ENCODE results near the gene BCORL1.
A peak's percentile ranks its signal among the peaks of the same experiment; 100 is the strongest.

The BCORL1 gene

DNA sequence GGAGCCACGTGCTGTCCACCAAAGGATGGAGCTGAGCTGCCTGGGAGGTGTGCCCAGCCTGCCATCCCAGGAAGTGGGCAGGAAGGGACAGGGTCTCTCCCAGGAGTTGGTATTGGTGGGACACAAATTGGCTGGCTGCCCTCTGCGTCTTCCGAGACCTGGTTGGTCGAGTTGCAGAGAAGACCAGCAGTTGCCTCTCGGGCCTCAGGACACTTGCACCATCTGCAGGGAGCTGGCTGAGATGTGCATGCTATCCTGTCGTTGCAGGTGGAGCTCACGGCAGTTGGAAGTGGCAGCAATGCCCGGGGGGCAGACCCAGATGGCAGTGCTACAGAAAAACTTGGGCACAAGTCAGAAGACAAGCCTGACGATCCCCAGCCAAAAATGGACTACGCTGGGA, 30.2 kb downstream of the BCORL1 start:
- DNase-seq (ENCODE audit: low spot score) = no peak

DNA sequence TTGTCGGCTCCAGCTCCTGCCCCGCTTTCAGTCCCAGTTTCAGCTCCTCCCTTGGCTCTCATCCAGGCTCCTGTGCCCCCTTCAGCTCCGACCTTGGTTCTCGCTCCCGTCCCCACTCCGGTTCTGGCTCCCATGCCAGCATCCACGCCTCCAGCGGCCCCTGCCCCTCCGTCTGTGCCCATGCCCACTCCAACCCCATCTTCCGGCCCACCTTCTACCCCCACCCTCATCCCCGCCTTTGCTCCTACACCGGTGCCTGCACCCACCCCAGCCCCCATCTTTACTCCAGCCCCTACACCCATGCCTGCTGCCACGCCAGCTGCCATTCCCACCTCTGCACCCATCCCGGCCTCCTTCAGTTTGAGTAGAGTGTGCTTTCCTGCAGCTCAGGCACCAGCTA, 31.2 kb downstream of the BCORL1 start:
- DNase-seq (ENCODE audit: low spot score) = no peak

DNA sequence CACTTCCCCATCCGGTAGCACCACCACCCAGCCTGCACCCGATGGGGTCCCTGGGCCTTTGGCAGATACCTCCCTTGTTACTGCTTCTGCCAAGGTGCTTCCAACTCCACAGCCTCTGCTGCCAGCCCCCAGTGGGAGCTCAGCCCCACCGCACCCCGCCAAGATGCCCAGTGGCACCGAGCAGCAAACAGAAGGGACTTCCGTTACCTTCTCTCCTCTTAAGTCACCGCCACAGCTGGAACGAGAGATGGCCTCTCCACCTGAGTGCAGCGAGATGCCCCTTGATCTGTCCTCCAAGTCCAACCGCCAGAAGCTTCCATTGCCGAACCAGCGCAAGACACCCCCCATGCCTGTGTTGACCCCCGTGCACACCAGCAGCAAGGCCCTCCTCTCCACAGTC, 31.9 kb downstream of the BCORL1 start:
- DNase-seq (ENCODE audit: low spot score) = no peak

DNA sequence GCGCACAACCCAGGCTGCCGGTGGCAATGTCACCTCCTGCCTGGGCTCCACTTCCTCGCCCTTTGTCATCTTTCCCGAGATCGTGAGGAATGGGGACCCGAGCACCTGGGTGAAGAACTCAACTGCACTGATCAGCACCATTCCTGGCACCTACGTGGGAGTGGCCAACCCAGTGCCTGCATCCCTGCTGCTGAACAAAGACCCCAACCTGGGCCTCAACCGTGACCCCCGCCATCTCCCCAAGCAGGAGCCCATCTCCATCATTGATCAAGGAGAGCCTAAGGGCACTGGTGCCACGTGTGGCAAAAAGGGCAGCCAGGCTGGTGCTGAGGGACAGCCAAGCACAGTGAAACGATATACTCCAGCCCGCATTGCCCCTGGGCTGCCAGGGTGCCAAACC, 32.3 kb downstream of the BCORL1 start:
- no peak for DNase-seq (ENCODE audit: low spot score)

DNA sequence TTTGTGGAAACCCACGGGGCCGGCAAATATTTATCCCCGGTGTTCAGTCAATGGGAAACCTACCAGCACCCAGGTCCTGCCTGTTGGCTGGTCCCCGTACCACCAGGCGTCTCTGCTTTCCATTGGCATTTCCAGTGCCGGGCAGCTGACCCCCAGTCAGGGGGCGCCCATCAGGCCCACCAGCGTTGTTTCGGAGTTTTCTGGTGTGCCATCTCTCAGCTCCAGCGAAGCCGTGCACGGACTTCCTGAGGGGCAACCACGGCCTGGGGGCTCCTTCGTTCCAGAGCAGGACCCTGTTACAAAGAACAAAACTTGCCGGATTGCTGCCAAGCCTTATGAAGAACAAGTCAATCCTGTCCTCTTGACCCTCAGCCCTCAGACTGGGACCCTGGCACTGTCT, 32.7 kb downstream of the BCORL1 start:
- DNase-seq (ENCODE audit: low spot score) = no peak

DNA sequence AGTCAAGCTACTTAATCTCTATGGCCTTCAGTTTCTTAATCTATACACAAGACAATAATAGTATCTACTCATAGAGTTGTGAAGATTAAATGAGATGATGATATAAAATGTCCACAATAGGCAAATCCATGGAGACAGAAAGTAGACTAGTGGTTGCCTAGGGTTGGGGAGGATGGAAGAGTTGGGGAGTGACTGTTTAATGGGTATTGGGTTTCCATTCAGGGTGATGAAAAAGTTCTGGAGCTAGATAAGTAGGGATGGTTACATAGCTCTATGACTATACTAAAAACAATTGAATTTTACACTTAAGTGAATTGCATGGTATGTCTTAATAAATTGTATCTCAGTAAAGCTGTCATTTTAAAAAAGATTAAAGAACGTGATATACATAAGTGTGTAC, 35.7 kb downstream of the BCORL1 start:
- no peak for DNase-seq (ENCODE audit: low spot score)

DNA sequence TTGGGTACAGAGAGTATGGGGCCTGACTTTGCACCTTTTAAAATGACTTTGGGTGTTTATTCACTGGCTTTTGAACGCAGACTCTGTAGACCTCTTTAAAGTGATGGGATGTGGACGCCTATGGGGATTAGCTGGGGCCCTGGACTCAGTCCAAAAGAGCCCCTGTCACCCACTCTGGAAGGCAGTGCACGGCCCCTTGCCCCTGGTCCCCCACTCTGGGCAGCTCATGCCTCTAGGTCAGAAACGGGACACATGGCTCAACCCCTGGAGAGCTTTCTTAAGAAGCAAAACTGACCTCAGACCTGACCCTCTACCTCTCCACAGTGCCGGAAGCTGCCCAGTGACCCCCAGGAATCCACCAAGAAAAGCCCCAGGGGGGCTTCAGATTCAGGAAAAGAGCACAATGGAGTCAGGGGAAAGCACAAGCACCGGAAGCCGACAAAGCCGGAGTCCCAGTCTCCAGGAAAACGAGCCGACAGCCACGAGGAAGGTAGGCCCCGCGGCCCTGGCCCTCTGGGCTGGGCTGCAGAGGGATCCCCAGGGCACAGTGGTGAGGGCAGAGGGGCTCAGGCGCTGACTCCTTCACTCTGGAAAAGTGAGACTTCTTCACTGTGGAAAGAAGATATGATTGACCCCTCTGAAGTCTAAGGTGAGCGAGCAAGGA, 38.4 kb downstream of the BCORL1 start:
- DNase-seq (ENCODE audit: low spot score) = no peak

DNA sequence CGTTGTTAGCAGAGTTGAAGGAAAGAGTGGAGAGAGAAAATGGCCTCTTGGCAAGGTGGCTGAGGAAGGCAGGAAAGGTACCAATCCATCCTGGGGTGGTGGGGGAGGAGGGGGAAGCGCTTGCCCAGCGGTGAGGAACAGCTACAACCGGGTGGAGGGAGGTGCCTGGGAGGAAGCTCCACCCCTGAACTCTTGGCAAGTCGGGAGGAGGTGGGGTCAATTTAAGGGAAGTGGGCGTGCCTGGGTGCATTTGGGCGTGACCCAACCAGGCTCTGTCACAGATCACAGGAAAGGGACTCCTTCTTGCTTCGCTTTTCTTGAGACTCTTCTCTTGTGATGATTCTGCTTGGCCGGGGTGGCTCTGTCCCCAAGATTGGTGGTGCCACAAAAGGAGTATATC, 41.7 kb downstream of the BCORL1 start:
- peak; percentile 74 for DNase-seq (ENCODE audit: low spot score)

DNA sequence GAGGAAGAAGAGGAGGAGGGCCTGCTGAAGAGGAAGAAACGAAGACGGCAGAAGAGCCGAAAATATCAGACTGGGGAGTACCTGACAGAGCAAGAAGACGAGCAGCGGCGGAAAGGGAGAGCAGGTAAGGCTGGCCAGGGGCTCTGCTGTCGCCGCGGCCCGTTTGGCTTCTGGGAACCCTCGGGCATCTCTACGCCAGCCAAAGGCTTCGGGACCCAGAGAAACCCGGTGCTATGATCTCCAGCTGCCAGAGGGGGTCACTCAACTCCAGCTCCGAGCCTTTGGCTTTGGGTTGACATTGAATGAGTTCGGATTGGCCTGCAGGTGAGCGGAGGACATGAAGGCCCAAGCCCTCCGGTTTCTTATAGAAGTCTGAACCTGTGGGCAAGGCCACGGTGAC, 42.8 kb downstream of the BCORL1 start:
- no peak for DNase-seq (ENCODE audit: low spot score)

DNA sequence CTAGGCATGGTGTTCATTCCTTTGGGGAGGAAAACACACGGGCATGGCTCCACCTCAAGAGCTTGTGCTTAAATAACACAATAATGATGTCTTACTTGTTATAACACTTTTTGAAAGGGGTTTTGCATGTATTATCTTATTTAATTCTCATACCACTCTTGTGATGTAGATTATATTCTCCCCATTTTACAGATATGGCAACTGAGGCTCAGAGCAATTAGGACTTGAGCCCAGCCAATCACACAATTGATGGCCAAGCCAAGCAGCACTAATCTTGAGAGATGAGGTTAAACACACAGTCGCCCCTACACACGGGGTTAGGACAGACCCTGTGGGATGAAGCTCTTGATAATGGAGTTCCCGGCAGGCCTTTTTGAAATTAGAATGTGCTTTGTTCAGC, 45.1 kb downstream of the BCORL1 start:
- no peak for DNase-seq (ENCODE audit: low spot score)

DNA sequence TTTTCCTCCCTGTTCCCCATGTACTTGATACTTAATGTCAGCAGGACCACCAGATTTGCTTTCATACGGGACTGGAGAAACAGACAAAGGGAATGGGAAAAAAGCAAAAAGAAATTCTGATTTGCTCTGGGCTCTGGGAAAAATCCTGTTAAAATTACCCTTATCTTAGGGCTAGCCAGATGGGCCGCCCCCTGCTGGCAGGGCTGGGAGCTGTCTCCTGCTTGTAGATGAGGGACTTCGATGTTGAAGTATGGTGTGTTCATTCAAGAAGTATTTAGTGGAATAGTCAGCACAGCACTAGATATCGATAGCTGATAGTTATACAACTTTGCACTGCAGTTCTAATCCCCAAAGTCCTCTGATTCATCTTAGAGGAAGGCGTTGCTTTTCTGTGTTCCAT, 45.8 kb downstream of the BCORL1 start:
- DNase-seq (ENCODE audit: low spot score) = peak; percentile 31

DNA sequence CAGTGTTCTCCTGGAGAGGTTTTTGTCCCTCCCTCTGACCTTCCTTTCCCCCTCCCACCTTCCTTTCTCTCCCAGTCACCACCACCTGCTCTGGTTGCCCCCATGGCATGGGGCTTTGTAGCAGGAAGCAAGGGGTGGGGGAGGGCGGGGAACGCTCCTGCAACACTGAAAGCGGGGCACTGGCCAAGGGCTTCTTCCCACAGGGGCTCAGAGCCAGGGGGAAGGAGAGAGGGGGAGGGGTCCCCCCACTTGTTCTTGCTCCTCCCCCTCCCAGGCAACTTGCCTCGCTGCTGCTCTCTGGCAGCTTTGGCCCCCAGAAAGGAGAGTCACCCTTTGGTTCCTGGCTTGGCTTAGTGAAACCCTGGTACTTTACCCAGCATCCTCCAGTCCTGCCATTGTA, 48.4 kb downstream of the BCORL1 start:
- DNase-seq (ENCODE audit: low spot score) = no peak

DNA sequence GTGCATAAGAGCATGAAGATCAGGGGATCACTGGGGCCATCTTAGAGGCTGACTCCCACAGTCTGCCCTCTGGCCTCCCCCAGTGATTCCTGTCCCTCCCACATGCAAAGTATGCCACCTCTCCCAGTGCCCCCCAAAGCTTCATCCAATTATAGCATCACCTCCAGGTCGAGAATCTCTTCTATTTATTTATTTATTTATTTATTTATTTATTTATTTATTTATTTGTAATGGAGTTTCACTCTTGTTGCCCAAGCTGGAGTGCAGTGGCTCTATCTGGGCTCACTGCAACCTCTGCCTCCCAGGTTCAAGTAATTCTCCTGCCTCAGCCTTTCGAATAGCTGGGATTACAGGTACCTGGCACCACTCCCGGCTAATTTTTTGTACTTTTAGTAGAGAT, 50.1 kb downstream of the BCORL1 start:
- DNase-seq (ENCODE audit: low spot score) = no peak

DNA sequence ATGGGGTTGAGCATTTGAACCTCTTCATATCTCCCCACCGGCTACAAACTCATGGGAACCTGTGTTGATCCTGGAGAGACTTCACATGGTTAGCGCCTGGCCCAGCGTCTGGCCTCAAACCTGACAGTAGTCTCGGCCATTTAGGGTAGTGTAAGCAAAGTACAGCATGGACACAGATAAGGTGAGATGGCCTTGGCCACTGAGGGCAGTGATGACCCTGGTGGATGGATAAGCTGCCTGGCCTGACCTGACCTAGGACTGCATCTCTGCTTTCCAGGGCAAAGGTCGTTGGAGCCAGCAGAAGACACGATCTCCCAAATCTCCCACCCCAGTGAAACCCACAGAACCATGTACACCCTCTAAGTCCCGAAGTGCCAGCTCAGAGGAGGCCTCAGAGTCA, 51.7 kb downstream of the BCORL1 start:
- no peak for DNase-seq (ENCODE audit: low spot score)

DNA sequence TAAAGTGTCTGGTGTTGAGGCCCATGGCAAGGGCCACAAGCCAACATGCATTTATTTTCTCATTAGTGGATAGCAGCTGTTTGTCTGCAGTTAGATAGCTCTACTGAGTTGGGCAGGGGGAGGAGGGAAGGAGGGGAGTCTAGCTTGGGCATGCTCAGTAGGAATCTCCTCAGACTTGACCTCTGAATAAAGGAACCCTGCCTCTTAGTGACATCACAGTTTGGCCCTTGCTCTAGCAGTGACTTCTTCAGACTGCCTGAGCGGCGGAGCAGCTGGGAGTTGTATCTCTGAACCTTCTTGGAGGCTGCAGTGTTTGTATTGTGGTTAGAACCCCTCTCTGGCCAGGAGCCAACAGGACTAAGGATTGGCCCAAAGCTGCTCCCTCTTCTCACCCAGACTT, 57.4 kb downstream of the BCORL1 start:
- DNase-seq (ENCODE audit: low spot score) = no peak

DNA sequence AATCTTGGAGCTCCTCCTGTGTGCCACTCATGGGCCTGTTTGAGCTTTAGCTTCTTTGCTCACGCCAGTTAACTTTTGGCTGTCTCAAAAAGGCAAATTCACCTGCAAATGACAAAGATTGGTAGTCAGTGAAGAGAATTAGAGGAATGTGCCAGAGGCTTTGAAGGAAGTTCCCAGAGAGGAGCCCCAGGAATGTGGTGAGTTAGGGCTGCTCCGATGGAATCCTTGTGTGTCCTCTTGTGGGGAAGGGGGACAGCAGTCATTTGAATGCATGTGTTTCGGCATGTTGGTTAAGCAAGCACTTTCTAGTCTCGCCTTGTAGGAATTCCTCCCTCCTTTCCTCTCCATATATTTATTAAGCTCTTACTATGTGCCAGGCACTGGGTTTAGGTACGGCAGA, 65.0 kb downstream of the BCORL1 start:
- DNase-seq (ENCODE audit: low spot score) = no peak

DNA sequence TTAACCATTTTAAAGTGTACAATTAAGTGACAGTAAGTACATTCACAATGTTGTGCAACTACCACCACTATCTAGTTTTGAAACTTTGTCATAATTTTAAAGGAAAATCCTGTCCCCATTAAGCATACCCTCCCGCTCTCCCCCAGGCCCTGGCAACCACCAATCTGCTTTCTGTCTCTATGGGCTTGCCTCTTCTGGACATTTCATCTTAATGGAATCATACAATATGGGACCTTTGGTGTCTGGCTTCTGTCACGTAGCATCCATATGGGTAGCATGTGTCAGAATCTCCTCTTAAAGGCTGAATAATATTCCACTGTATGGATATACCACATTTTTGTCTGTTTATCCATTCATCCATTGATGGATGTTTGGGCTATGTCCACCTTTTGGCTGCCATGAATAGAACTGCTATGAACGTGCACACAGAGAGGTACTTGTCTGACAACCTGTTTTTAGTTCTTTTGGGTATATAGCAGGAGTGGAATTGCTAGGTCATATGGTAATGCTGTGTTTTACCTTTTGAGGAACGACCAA, 66.3 kb downstream of the BCORL1 start:
- no peak for DNase-seq (ENCODE audit: low spot score)

DNA sequence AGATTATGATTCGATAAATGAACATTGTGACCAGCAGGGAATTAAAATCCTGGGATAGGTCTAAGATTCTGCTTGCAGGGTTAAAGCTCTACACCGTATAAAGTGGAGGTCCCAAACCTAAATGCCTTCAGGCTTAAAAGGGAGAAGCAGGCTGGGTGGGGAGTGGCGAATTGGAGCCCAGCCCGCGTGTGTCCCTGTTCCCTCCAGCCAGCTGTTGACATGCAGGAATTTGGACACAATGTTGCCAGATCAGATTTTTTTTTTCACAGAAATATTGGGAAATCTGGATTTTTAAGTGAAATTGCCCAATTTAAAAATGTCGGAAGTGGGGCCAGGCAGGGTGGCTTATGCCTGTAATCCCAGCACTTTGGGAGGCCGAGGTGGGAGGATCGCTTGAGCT, 67.4 kb downstream of the BCORL1 start:
- DNase-seq (ENCODE audit: low spot score) = no peak

DNA sequence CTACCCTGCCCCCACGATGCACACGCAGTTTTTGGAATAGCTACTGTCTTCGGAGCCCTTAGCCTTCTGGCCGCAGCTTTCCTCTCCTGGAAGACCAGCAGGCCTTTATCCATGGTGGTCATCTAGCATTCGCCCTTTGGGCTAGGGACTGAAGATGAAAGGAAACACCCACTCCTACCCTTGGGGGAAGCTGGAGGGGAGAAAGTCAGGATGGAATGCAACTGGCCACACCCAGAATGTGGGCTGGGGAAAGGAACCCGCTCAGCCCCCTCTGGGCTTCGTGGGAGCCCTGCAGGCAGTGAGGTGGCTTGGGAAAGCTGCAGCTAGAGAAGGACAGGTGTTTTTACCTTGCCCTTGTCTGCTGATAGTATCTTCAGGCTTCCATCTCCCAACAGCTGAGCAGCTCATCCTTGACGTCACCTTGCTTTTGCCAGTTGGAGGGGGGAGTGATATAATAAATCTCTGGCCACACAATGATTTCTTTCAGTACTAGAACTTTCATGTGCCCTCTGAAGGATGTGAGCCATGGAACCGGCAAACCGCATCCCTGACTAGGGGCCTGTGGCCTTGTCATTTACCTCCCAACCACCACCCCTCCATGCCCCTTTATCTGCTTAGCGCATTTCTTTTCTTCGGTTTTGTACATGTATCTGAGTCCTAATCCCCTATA, 68.9 kb downstream of the BCORL1 start:
- no peak for DNase-seq (ENCODE audit: low spot score)

DNA sequence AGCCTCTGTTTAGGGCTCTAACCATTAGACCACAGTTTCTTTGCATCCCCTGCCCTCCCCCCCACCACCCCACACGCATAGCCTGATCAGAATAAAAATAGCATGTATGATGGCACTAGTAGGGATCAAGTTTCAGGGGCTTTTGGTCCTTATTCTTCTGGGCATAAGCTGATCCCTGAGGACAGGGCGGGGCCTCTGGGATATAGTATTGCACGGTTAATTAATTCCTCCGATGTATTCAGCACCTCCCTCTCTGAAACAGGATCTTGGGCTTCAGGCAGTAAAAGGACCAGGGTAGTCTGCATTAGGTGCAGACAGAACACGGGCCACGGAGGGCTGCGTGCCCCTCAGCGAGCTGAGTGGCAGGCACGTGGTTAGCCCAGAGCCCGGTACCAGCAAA, 70.8 kb downstream of the BCORL1 start:
- no peak for DNase-seq (ENCODE audit: low spot score)

DNA sequence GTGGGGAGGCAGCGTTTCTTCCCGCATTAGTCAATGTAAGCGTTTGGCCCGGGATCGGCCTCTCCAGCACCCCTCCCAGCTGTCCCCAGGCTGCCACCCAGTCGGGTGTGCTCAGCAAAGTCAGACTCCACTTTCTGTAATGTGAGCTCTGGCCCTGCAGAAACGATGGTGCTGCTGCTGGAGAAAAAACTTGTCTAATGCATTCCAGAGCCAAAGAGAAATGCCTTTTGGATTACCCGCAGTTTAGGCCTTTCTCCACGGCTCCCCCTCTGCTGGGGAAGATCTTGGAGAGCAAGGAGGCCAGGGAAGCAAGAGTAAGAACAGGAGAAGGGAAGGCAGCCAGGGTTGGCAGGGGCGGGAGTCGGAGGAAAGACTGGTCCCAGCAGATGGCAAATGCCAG, 72.7 kb downstream of the BCORL1 start:
- DNase-seq (ENCODE audit: low spot score) = peak; percentile 43

DNA sequence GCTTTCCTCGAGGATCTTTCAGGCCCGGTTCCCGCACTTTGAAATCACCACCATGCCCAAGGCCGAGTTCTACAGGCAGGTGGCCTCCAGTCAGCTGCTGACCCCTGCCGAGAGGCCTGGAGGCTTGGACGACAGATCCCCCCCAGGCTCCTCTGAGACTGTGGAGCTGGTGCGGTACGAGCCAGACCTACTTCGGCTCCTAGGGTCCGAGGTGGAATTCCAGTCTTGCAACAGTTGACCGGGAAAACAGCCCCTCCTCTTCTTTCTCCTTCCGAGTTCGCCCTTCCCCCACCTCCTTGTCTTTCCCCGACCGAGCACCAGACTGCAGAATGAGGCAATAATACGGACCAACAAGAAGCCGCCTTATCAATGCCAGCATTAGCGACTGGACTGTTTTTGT, 73.5 kb downstream of the BCORL1 start:
- no peak for DNase-seq (ENCODE audit: low spot score)

DNA sequence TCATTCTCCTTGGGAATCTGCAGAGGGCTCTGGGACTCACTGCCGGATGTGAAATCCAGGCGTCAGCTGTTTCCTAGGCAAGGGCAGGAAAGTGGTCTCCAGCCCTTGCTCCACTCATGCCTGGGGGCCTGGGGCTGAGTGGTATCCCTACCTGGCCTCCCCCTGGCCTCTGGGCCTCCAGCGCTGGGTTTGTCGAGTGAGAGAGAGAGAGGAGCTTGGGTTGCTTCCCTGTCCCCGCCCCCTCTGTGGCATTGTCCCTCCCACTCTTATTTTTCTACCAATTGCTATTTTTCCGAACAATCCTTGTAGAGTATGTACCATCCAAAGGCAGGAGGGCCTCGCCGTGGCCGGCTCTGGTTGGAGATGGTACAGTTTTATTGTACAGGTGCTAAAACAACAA, 74.8 kb downstream of the BCORL1 start:
- DNase-seq (ENCODE audit: low spot score) = no peak

DNA sequence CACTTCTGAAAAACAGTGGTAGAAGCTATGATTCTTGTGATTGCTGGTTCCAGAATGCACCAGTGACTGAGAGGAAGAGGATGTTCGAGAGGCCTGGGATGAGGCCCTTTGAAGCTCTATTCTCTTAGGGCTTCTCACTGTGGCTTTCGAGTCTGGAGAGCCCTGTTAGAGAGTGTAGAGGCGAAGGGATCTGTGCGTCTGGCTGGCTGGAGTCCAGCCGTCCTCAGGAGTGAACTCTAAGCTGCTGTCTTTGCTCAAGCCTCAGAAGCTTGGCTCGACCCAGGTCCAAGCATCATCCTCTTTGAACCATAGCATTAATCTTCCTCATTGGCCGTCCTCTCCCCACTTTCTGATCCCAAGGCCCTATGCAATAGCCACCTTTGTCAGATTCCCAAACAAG, 76.2 kb downstream of the BCORL1 start:
- no peak for DNase-seq (ENCODE audit: low spot score)

Measured in hepatic stellate cell (primary cell).